ENCODE data around the gene SLCO1B1.

GRCh38 chr12:21118760-21119159, 12.2 kb upstream of the SLCO1B1 start:
- TF ChIP-seq, protein P1, sequence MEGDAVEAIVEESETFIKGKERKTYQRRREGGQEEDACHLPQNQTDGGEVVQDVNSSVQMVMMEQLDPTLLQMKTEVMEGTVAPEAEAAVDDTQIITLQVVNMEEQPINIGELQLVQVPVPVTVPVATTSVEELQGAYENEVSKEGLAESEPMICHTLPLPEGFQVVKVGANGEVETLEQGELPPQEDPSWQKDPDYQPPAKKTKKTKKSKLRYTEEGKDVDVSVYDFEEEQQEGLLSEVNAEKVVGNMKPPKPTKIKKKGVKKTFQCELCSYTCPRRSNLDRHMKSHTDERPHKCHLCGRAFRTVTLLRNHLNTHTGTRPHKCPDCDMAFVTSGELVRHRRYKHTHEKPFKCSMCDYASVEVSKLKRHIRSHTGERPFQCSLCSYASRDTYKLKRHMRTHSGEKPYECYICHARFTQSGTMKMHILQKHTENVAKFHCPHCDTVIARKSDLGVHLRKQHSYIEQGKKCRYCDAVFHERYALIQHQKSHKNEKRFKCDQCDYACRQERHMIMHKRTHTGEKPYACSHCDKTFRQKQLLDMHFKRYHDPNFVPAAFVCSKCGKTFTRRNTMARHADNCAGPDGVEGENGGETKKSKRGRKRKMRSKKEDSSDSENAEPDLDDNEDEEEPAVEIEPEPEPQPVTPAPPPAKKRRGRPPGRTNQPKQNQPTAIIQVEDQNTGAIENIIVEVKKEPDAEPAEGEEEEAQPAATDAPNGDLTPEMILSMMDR (IDR thresholded peaks at IDR 0.05) = no peak
- TF ChIP-seq POLR2AphosphoS5 (IDR thresholded peaks at IDR 0.05) = no peak
